OCI-LY1 (cell line): Measurements from ENCODE around the gene ZFYVE27.

ENCODE experiments used
- H2AFZ ChIP-seq: fragments of 200-600 bp; sonication (generic), shearing (Covaris generic); 2 replicates; pipeline ENCODE4 v1.6.0; 2014; ENCODE audit warnings: antibody characterized with exemption, mild to moderate bottlenecking, low read length
- H3F3A ChIP-seq: fragments of 200-600 bp; sonication (generic), shearing (Covaris generic); 2 replicates; pipeline ENCODE4 v1.6.0; 2014; ENCODE audit warnings: mild to moderate bottlenecking, antibody characterized with exemption, low read length, moderate library complexity; ENCODE audit not compliant: insufficient read depth
- H3K27ac ChIP-seq: fragments of 200-600 bp; sonication (generic); 2 replicates; pipeline ENCODE4 v1.5.1; 2014; ENCODE audit warnings: low read length, mixed run types, mild to moderate bottlenecking, low read depth; ENCODE audit not compliant: poor library complexity, severe bottlenecking
- H3K27me3 ChIP-seq: fragments of 200-600 bp; sonication (generic); 2 replicates; pipeline ENCODE4 v1.6.0; 2014; ENCODE audit warnings: antibody characterized with exemption, mild to moderate bottlenecking, low read length, moderate library complexity; ENCODE audit not compliant: insufficient read depth
- H3K36me3 ChIP-seq: fragments of 200-600 bp; sonication (generic); 2 replicates; pipeline ENCODE4 v1.6.1; 2014; ENCODE audit warnings: mild to moderate bottlenecking, antibody characterized with exemption, low read length, moderate library complexity, mixed read lengths; ENCODE audit not compliant: insufficient read depth
- H3K4me1 ChIP-seq: fragments of 200-600 bp; sonication (generic); 2 replicates; pipeline ENCODE4 v1.5.1; 2014; ENCODE audit warnings: mild to moderate bottlenecking, low read length, moderate library complexity; ENCODE audit not compliant: insufficient read depth, severe bottlenecking
- H3K4me2 ChIP-seq: fragments of 200-600 bp; sonication (generic), shearing (Covaris generic); 2 replicates; pipeline ENCODE4 v1.6.1; 2014; ENCODE audit warnings: low read length
- H3K4me3 ChIP-seq: fragments of 200-600 bp; sonication (generic); 2 replicates; pipeline ENCODE4 v1.5.1; 2014; ENCODE audit warnings: low read length, low read depth, mild to moderate bottlenecking, mixed read lengths; ENCODE audit not compliant: poor library complexity, severe bottlenecking
- H3K79me2 ChIP-seq: fragments of 200-600 bp; shearing (Covaris generic); 2 replicates; pipeline ENCODE4 v1.6.1; 2016; ENCODE audit warnings: mixed run types, low read length, mixed read lengths; ENCODE audit not compliant: insufficient read depth
- H3K9ac ChIP-seq: fragments of 200-600 bp; sonication (generic), shearing (Covaris generic); 2 replicates; pipeline ENCODE4 v1.6.1; 2014; ENCODE audit warnings: mild to moderate bottlenecking, low read length, mixed read lengths
- H3K9me2 ChIP-seq: fragments of 200-600 bp; sonication (generic), shearing (Covaris generic); 2 replicates; pipeline ENCODE4 v1.6.1; 2014; ENCODE audit warnings: low read depth, mild to moderate bottlenecking, low read length, mixed read lengths
- H3K9me3 ChIP-seq: fragments of 200-600 bp; shearing (Covaris generic); 2 replicates; pipeline ENCODE4 v1.6.1; 2014; ENCODE audit warnings: low read length, mixed read lengths
- H4K20me1 ChIP-seq: fragments of 200-600 bp; sonication (generic), shearing (Covaris generic); 2 replicates; pipeline ENCODE4 v1.6.0; 2016; ENCODE audit warnings: mild to moderate bottlenecking, low read length; ENCODE audit not compliant: insufficient read depth
- EZH2 ChIP-seq: fragments of 200-600 bp; sonication (generic), shearing (Covaris generic); IDR thresholded peaks from 2 replicates; pipeline ENCODE4 v1.8.0; 2017; ENCODE audit warnings: borderline replicate concordance, mixed run types, mild to moderate bottlenecking, antibody characterized with exemption, low read length, moderate library complexity, mixed read lengths
- TF ChIP-seq, protein P1 (sequence below): fragments of 200-600 bp; sonication (generic), shearing (Covaris generic); IDR thresholded peaks from 2 replicates; pipeline ENCODE4 v1.5.1; 2017; ENCODE audit warnings: mild to moderate bottlenecking, antibody characterized with exemption, low read length, moderate library complexity, mixed read lengths

ZFYVE27 gene

DNA sequence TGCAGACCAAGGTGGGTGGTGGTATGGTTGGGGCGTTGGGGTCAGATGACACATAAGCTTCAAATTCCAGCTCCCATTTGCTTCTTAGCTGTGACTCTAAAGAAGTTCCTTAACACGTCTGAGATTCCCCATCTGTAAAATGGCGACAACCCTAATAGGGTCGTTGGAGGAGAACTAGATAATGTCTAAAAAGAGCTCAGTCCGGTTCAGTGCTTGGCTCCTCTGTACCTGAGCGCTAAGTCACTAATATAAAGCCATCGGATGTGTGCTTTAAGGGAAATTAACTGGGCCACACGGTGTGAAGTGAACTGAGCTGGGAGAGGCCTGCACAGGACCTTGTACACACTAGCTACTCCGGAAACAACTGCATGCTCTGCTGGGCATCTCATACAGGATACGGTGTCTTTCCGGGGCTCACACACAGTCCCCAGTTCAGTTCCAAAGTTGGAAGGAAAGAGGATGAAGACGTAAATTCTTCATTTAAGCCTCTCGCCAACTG is 476 bp upstream of the ZFYVE27 start:
- Histone ChIP-seq H3K27ac (peak overlapping the region; percentile 25), H4K20me1 (no peaks in the 10 kb centered on the region), H2AFZ (peak overlapping the region; percentile 85; the same call in 1 of the 2 replicates), H3F3A (no peaks in the 10 kb centered on the region), H3K9ac (peak overlapping the region; percentile 97; the same call in 1 of the 2 replicates), H3K9me3 (no peaks in the 10 kb centered on the region), H3K9me2 (no peaks in the 10 kb centered on the region), H3K79me2 (peaks cover 8% of the 10 kb centered on the region; the same call in 1 of the 2 replicates), H3K4me2 (peak overlapping the region; percentile 96), H3K36me3 (peaks cover 13% of the 10 kb centered on the region), H3K4me1 (peaks cover 19% of the 10 kb centered on the region), H3K27me3 (no peaks in the 10 kb centered on the region), H3K4me3 (peak overlapping the region; percentile 98)
- TF ChIP-seq, protein P1, sequence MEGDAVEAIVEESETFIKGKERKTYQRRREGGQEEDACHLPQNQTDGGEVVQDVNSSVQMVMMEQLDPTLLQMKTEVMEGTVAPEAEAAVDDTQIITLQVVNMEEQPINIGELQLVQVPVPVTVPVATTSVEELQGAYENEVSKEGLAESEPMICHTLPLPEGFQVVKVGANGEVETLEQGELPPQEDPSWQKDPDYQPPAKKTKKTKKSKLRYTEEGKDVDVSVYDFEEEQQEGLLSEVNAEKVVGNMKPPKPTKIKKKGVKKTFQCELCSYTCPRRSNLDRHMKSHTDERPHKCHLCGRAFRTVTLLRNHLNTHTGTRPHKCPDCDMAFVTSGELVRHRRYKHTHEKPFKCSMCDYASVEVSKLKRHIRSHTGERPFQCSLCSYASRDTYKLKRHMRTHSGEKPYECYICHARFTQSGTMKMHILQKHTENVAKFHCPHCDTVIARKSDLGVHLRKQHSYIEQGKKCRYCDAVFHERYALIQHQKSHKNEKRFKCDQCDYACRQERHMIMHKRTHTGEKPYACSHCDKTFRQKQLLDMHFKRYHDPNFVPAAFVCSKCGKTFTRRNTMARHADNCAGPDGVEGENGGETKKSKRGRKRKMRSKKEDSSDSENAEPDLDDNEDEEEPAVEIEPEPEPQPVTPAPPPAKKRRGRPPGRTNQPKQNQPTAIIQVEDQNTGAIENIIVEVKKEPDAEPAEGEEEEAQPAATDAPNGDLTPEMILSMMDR = no peak
- no peak for TF ChIP-seq EZH2

DNA sequence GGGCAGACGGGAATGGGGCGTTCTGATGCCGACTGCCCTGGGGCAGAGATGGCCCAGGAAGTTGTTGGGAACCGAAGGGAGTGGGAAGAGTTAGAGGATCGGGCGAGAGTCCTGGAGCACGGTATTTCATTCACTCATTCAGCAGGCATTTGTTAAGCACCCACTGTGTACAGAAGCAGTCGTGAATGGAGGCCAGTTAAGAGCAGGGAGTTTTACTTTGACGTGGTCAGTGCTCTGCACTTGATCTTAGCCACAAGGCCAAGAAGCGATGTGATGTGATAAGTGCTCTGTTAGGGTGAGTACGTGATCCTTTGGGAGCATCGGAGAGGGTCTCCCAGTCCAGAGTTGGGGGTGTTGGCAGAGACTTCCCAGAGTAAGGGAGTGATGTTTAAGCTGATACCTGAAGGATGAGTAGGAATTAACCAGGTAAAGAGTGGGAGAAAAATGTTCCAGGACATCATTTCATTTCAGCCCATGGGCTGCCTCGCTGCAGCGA is 890 bp downstream of the ZFYVE27 start:
- Histone ChIP-seq H3K9me3 (no peaks in the 10 kb centered on the region), H4K20me1 (no peaks in the 10 kb centered on the region), H3K4me2 (peak overlapping the region; percentile 96), H3K36me3 (peaks cover 13% of the 10 kb centered on the region), H3K27me3 (no peaks in the 10 kb centered on the region), H3K79me2 (peaks cover 8% of the 10 kb centered on the region; the same call in 1 of the 2 replicates), H3K9ac (peak overlapping the region; percentile 97), H3K4me1 (peaks cover 19% of the 10 kb centered on the region), H3F3A (no peaks in the 10 kb centered on the region), H3K27ac (no peak overlapping the region), H3K4me3 (peak overlapping the region; percentile 98), H2AFZ (no peak overlapping the region), H3K9me2 (no peaks in the 10 kb centered on the region)
- TF ChIP-seq, protein P1 = no peak
- TF ChIP-seq EZH2 = no peak

- peak overlapping the region; percentile 98 for H3K4me3 ChIP-seq
- no peak overlapping the region for H3K4me2 ChIP-seq
- H2AFZ ChIP-seq = no peak overlapping the region
- H3K36me3 ChIP-seq = peaks cover 20% of the 10 kb centered on the region
- H3K79me2 ChIP-seq = peaks cover 8% of the 10 kb centered on the region; the same call in 1 of the 2 replicates
- H3F3A ChIP-seq = no peaks in the 10 kb centered on the region
- no peaks in the 10 kb centered on the region for H4K20me1 ChIP-seq
- peaks cover 19% of the 10 kb centered on the region for H3K4me1 ChIP-seq
- H3K9ac ChIP-seq = no peak overlapping the region
- H3K27me3 ChIP-seq = no peaks in the 10 kb centered on the region
- TF ChIP-seq, protein P1 = no peak
- no peak for TF ChIP-seq EZH2
- H3K27ac ChIP-seq = no peak overlapping the region
- H3K9me3 ChIP-seq = no peaks in the 10 kb centered on the region
- no peaks in the 10 kb centered on the region for H3K9me2 ChIP-seq
Observed at GRCh38 chr10:97738616-97739015, 1.7 kb downstream of the ZFYVE27 start.
